Body of pancreas (tissue), 4 donors: ENCODE measurements around the gene OSBP2.

ENCODE experiments used
- CTCF ChIP-seq, 7 experiments: fragments of 450-650 bp in 4 of 7; fragments of 200-600 bp in 3 of 7; sonication (generic) in 3 of 7; IDR thresholded peaks; one replicate each; pipeline ENCODE4 v1.5.1; 2016 to 2019; ENCODE audit warnings: antibody characterized with exemption in 7 of 7
- POLR2A ChIP-seq, 3 donors: fragments of 450-650 bp; IDR thresholded peaks; one replicate each; pipeline ENCODE4 v1.6.1; 2016; ENCODE audit warnings: antibody characterized with exemption in 3 of 3, mild to moderate bottlenecking in 2 of 3

- TF ChIP-seq CTCF (IDR thresholded peaks at IDR 0.05) (no peak), POLR2A (IDR thresholded peaks at IDR 0.05) (no peak)
Measured at GRCh38 chr22:30928401-30928800, 233.7 kb downstream of the OSBP2 start.
